DOHH2 (cell line): Measurements from ENCODE around the gene ST3GAL2.
A peak's percentile ranks its signal among the peaks of the same experiment; 100 is the strongest.

ENCODE experiments used
- H3F3A ChIP-seq: fragments of 200-600 bp; sonication (generic), shearing (Covaris generic); 2 replicates; pipeline ENCODE4 v1.6.0; 2016; ENCODE audit warnings: antibody characterized with exemption, mild to moderate bottlenecking; ENCODE audit not compliant: control insufficient read depth, insufficient read depth
- H3K27ac ChIP-seq: fragments of 200-600 bp; sonication (generic); 2 replicates; pipeline ENCODE4 v1.5.1; 2014; ENCODE audit warnings: low read depth, mild to moderate bottlenecking, low read length, moderate library complexity
- H3K27me3 ChIP-seq: fragments of 200-600 bp; sonication (generic); 2 replicates; pipeline ENCODE4 v1.6.1; 2014; ENCODE audit warnings: mild to moderate bottlenecking, low read length, mixed read lengths; ENCODE audit not compliant: control insufficient read depth
- H3K36me3 ChIP-seq: fragments of 200-600 bp; sonication (generic); 2 replicates; pipeline ENCODE4 v1.6.1; 2014; ENCODE audit warnings: mild to moderate bottlenecking, low read length, moderate library complexity, mixed read lengths; ENCODE audit not compliant: control insufficient read depth
- H3K4me1 ChIP-seq: fragments of 200-600 bp; sonication (generic); 2 replicates; pipeline ENCODE4 v1.6.1; 2014; ENCODE audit warnings: mild to moderate bottlenecking, low read length, mixed read lengths; ENCODE audit not compliant: control insufficient read depth
- H3K4me2 ChIP-seq: fragments of 200-600 bp; sonication (generic); 2 replicates; pipeline ENCODE4 v1.6.0; 2014; ENCODE audit warnings: mild to moderate bottlenecking, low read length, moderate library complexity
- H3K4me3 ChIP-seq: fragments of 200-600 bp; sonication (generic); 2 replicates; pipeline ENCODE4 v1.5.1; 2014; ENCODE audit warnings: mild to moderate bottlenecking, low read length, mixed read lengths
- H3K79me2 ChIP-seq: fragments of 200-600 bp; sonication (generic); 2 replicates; pipeline ENCODE4 v1.6.1; 2014; ENCODE audit warnings: mild to moderate bottlenecking, low read length, mixed read lengths; ENCODE audit not compliant: control insufficient read depth
- H3K9me2 ChIP-seq: fragments of 200-600 bp; sonication (generic); replicated peaks from 2 replicates; pipeline ENCODE4 v1.6.1; 2014; ENCODE audit warnings: mild to moderate bottlenecking, low read length, mixed read lengths; ENCODE audit not compliant: control insufficient read depth
- H3K9me3 ChIP-seq: fragments of 200-600 bp; sonication (generic); 2 replicates; pipeline ENCODE4 v1.6.1; 2014; ENCODE audit warnings: antibody characterized with exemption, low read length, mixed read lengths; ENCODE audit not compliant: control insufficient read depth, insufficient read depth
- H4K20me1 ChIP-seq: fragments of 200-600 bp; sonication (generic); 2 replicates; pipeline ENCODE4 v1.6.0; 2014; ENCODE audit warnings: low read depth, mild to moderate bottlenecking, antibody characterized with exemption, low read length, moderate library complexity; ENCODE audit not compliant: control insufficient read depth, insufficient read depth
- CTCF ChIP-seq: fragments of 200-600 bp; sonication (generic); IDR thresholded peaks from one replicate; pipeline ENCODE4 v1.5.1; 2014; ENCODE audit warnings: antibody characterized with exemption, mild to moderate bottlenecking, low read depth, low read length; ENCODE audit not compliant: poor library complexity, severe bottlenecking
- EZH2phosphoT487 ChIP-seq: fragments of 200-600 bp; sonication (generic); IDR thresholded peaks from 2 replicates; pipeline ENCODE4 v1.6.1; 2017; ENCODE audit warnings: borderline replicate concordance, mild to moderate bottlenecking, antibody characterized with exemption, low read length, moderate library complexity, mixed read lengths

Gene ST3GAL2

DNA sequence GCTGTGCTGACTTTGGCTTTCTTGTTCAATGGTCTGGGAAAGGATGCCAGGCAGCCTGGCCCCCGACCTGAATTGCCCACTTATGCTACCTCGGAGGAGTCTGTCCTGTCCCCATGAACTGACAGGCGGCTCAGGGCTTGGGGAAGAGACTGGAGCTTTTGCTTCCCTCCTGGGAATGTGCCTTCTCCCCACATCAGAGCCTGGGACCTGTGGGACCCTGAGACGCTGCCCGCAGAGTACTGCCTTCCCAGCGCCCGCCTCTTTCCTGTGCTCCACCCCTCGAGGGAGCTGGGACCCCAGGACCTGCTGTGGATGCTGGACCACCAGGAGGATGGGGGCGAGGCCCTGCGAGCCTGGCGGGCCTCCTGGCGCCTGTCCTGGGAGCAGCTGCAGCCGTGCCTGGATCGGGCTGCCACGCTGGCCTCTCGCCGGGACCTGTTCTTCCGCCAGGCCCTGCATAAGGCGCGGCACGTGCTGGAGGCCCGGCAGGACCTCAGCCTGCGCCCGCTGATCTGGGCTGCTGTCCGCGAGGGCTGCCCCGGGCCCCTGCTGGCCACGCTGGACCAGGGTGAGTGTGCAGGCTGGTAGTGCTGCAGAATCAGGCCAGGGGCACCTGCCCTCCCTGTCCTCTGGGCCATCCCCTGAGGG, 34.0 kb upstream of the ST3GAL2 start:
- Histone ChIP-seq H4K20me1 (no peaks in the 10 kb centered on the region), H3K79me2 (no peaks in the 10 kb centered on the region), H3K9me3 (no peaks in the 10 kb centered on the region), H3F3A (no peaks in the 10 kb centered on the region), H3K4me1 (peaks cover 28% of the 10 kb centered on the region), H3K36me3 (peaks cover under 1% of the 10 kb centered on the region; the same call in 1 of the 2 replicates), H3K4me2 (no peak overlapping the region), H3K9me2 (no peaks in the 10 kb centered on the region), H3K27ac (no peak overlapping the region), H3K4me3 (no peak overlapping the region), H3K27me3 (no peaks in the 10 kb centered on the region)
- TF ChIP-seq CTCF: no peak
- no peak for TF ChIP-seq EZH2phosphoT487

- Histone ChIP-seq H3K79me2 (no peaks in the 10 kb centered on the region), H3F3A (no peaks in the 10 kb centered on the region), H3K27ac (no peak overlapping the region), H3K27me3 (no peaks in the 10 kb centered on the region), H3K4me2 (no peak overlapping the region), H3K9me2 (no peaks in the 10 kb centered on the region), H3K4me1 (peaks cover 18% of the 10 kb centered on the region), H4K20me1 (no peaks in the 10 kb centered on the region), H3K36me3 (no peaks in the 10 kb centered on the region), H3K9me3 (no peaks in the 10 kb centered on the region), H3K4me3 (no peak overlapping the region)
- TF ChIP-seq EZH2phosphoT487: no peak
- peak; percentile 44 for TF ChIP-seq CTCF
Measured at GRCh38 chr16:70470927-70471341, 32.0 kb upstream of the ST3GAL2 start.

- no peak overlapping the region for H3K27ac ChIP-seq
- H3K36me3 ChIP-seq: no peaks in the 10 kb centered on the region
- no peaks in the 10 kb centered on the region for H3F3A ChIP-seq
- no peaks in the 10 kb centered on the region for H3K27me3 ChIP-seq
- H4K20me1 ChIP-seq: no peaks in the 10 kb centered on the region
- peaks cover 12% of the 10 kb centered on the region for H3K4me1 ChIP-seq
- H3K9me2 ChIP-seq: no peaks in the 10 kb centered on the region
- H3K79me2 ChIP-seq: no peaks in the 10 kb centered on the region
- no peak overlapping the region for H3K4me3 ChIP-seq
- TF ChIP-seq EZH2phosphoT487 (no peak), CTCF (no peak)
- no peak overlapping the region for H3K4me2 ChIP-seq
- H3K9me3 ChIP-seq: no peaks in the 10 kb centered on the region
Measured at GRCh38 chr16:70470141-70470926, 31.4 kb upstream of the ST3GAL2 start.
